ENCODE results near the gene HSH2D. TPM values are rescaled to one million over a fixed set of nuclear protein-coding genes. Genes with fewer than 3 reads are reported as not detected.

The HSH2D gene
- total and polyA plus RNA-seq, 10 of the 15 experiments (the other 5 are each of a cell fraction or from before 2014, with no cell fraction given) = 22.0 to 145 (median 89.3) TPM

- TF ChIP-seq TARDBP (IDR thresholded peaks at IDR 0.05; ENCODE audit: borderline replicate concordance) (no peak), TCF3 (IDR thresholded peaks at IDR 0.05; ENCODE audit: borderline replicate concordance, insufficient read depth, low read depth, low read length) (no peak), PAX5 (IDR thresholded peaks at IDR 0.05; ENCODE audit: borderline replicate concordance, low read depth, low read length) (no peak), EED (IDR thresholded peaks at IDR 0.05; ENCODE audit: low read depth) (no peak), SUPT20H (IDR thresholded peaks at IDR 0.05; ENCODE audit: borderline replicate concordance, control insufficient read depth, low read depth, low read length) (no peak), SP1 (IDR thresholded peaks at IDR 0.05; ENCODE audit: low read depth, low read length) (no peak), FOXK2 (IDR thresholded peaks at IDR 0.05) (no peak), CBFB (IDR thresholded peaks at IDR 0.05; ENCODE audit: low read depth) (0 out of 2 replicates have a peak, but pooled peaks have one; percentile 10)
- TF ChIP-seq, protein P1, sequence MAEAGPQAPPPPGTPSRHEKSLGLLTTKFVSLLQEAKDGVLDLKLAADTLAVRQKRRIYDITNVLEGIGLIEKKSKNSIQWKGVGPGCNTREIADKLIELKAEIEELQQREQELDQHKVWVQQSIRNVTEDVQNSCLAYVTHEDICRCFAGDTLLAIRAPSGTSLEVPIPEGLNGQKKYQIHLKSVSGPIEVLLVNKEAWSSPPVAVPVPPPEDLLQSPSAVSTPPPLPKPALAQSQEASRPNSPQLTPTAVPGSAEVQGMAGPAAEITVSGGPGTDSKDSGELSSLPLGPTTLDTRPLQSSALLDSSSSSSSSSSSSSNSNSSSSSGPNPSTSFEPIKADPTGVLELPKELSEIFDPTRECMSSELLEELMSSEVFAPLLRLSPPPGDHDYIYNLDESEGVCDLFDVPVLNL (IDR thresholded peaks at IDR 0.05; ENCODE audit: low read depth, low read length) = no peak
Measured at GRCh38 chr19:16111909-16112752, 31.4 kb upstream of the HSH2D start (continued).

- H3K27ac ChIP-seq (ENCODE audit: control insufficient read depth, insufficient read depth) = peak overlapping the region; percentile 94
- no peak overlapping the region for H2AFZ ChIP-seq (ENCODE audit: control insufficient read depth, low read depth, low read length)
- ChIA-PET RAD21 (ENCODE audit: unreplicated experiment) (interaction anchor here (0.6 to 1.6 kb wide), 6 partner anchors 31 to 73 kb away, joined by 3 to 5 read pairs (median 4); partner anchors contain the start of genes FAM32A and HSH2D), SMC1A (ENCODE audit: uncharacterized antibody, unreplicated experiment) (interaction anchor here (0.7 to 1.9 kb wide), 6 partner anchors 9 to 71 kb away, joined by 3 to 20 read pairs (median 4); partner anchors contain the start of gene HSH2D), CTCF (interaction anchor here (0.7 to 5.3 kb wide), 10 partner anchors 26 to 73 kb away, joined by 3 to 26 read pairs (median 5); partner anchors contain the start of genes FAM32A and HSH2D), POLR2A (interaction anchor here (0.6 to 11.3 kb wide), 5 partner anchors 23 to 35 kb away, joined by 3 to 174 read pairs (median 3); partner anchors contain the start of gene HSH2D)
- H3K4me3 ChIP-seq = peak overlapping the region; percentile 100
- WGBS (ENCODE audit: insufficient coverage, insufficient replicate concordance, low lambda C conversion rate, missing lambda C conversion rate) = 0% methylated on average over 2 of the region's 2 CpGs
- no peaks in the 10 kb centered on the region for H3K9me3 ChIP-seq (replicated peaks; ENCODE audit: control insufficient read depth, insufficient read depth, low read length)
- H3K4me1 ChIP-seq (ENCODE audit: control insufficient read depth, insufficient read depth, low read length) = peaks cover 42% of the 10 kb centered on the region
- peaks cover 61% of the 10 kb centered on the region for H3K79me2 ChIP-seq (ENCODE audit: control insufficient read depth, insufficient read depth, low read length)
- ATAC-seq = no peak
- TF ChIP-seq RUNX3 (IDR thresholded peaks at IDR 0.05; ENCODE audit: low read length) (0 out of 2 replicates have a peak, but pooled peaks have one; percentile 44), TARDBP (IDR thresholded peaks at IDR 0.05; ENCODE audit: borderline replicate concordance) (no peak)
- H3K36me3 ChIP-seq (ENCODE audit: control insufficient read depth in 2 of 2, insufficient read depth in 2 of 2, low read length in 1 of 2) = peaks cover 0 to 4% of the 10 kb centered on the region in 2 experiments; a peak in 1 of 4 replicates
- in situ Hi-C loops (cut with MboI) (no loop called here), intact Hi-C loops (cut with micrococcal nuclease; ENCODE audit: unreplicated experiment) (loop anchor here (10.0 kb wide), 1 partner anchor 332 kb away; no protein-coding TSS in a partner anchor)
- peak overlapping the region; percentile 97 for H3K9ac ChIP-seq (ENCODE audit: control insufficient read depth, insufficient read depth, low read length)
- no peak for FAIRE-seq
- H4K20me1 ChIP-seq (ENCODE audit: control insufficient read depth, insufficient read depth) = no peaks in the 10 kb centered on the region
- H3K27me3 ChIP-seq (replicated peaks in 1 of 2; ENCODE audit: control insufficient read depth in 2 of 2, insufficient read depth in 2 of 2, low read length in 1 of 2) = no peaks in the 10 kb centered on the region
- no TSS peak for BruUV-seq (replicated peaks)
- DNase-seq (ENCODE audit: low read depth, low spot score) = no peak
- H3K4me2 ChIP-seq (ENCODE audit: control insufficient read depth, insufficient read depth) = peak overlapping the region; percentile 88
Measured at GRCh38 chr19:16112778-16113177, 30.7 kb upstream of the HSH2D start.
